ENCODE data around the gene ST6GALNAC3.

GRCh38 chr1:76054359-76054758, 20.2 kb upstream of the ST6GALNAC3 start:
- TF ChIP-seq REST (tag by site-specific recombination; IDR thresholded peaks at IDR 0.05), result no peak
- TF ChIP-seq ZNF48 (tag by site-specific recombination; IDR thresholded peaks at IDR 0.05), result no peak
- TF ChIP-seq ZBTB7A (tag by site-specific recombination; IDR thresholded peaks at IDR 0.05; ENCODE audit: low read depth), result no peak
- TF ChIP-seq YY1 (tag by site-specific recombination; IDR thresholded peaks at IDR 0.05), result no peak
- TF ChIP-seq SP2 (tag by site-specific recombination; IDR thresholded peaks at IDR 0.05), result no peak
- TF ChIP-seq ZNF362 (tag by site-specific recombination; IDR thresholded peaks at IDR 0.05), result no peak
- TF ChIP-seq ZNF121 (tag by site-specific recombination; IDR thresholded peaks at IDR 0.05), result no peak

Data from HEK293 (cell line).